H1 (cell line): ENCODE data around the gene TMEM161A. TPM values are rescaled to one million over a fixed set of nuclear protein-coding genes. Genes with fewer than 3 reads are reported as not detected.

ENCODE experiments used
- CTCF ChIA-PET: fragments of 300-600 bp; sonication (Branson Sonifier 250); formaldehyde crosslinking; loops from one replicate; lab custom pipeline; 2021; ENCODE audit not compliant: partially characterized antibody; lab: Charles Lee
- POLR2A ChIA-PET: fragments of 300-600 bp; sonication (Branson Sonifier 250); formaldehyde crosslinking; loops from one replicate; lab custom pipeline; 2021; ENCODE audit warnings: inconsistent platforms; ENCODE audit not compliant: partially characterized antibody; lab: Charles Lee
- DNase-seq, 2 experiments: peaks; one replicate each; pipeline versions ENCODE4 v3.0.0 to v3.0.0-alpha.2; 2010 to 2022; ENCODE audit warnings: low spot score in 2 of 2, low read depth in 1 of 2, mixed read lengths in 1 of 2
- FAIRE-seq: peaks from 2 replicates; lab custom pipeline; 2011; peaks lifted over from hg19 to GRCh38; lab: Jason Lieb, UNC
- H2AFZ ChIP-seq: 2 replicates; pipeline ENCODE4 v1.8.1; 2012; ENCODE audit warnings: low read length, inconsistent platforms
- H2AK5ac ChIP-seq: 2 replicates; pipeline ENCODE4 v1.6.1; 2013; ENCODE audit warnings: low read depth, low read length
- H2BK120ac ChIP-seq: replicated peaks from 2 replicates; pipeline ENCODE3; 2013; ENCODE audit warnings: low read depth, low read length, inconsistent platforms
- H2BK12ac ChIP-seq: 2 replicates; pipeline ENCODE4 v1.6.1; 2013; ENCODE audit warnings: low read depth, low read length
- H2BK15ac ChIP-seq: 2 replicates; pipeline ENCODE4 v1.6.1; 2013; ENCODE audit warnings: low read length
- H2BK20ac ChIP-seq: 2 replicates; pipeline ENCODE4 v1.6.1; 2013; ENCODE audit warnings: low read length
- H2BK5ac ChIP-seq: 2 replicates; pipeline ENCODE4 v1.6.1; 2013; ENCODE audit warnings: low read depth, low read length
- H3K14ac ChIP-seq: 2 replicates; pipeline ENCODE4 v1.6.1; 2013; ENCODE audit warnings: inconsistent platforms; ENCODE audit not compliant: insufficient read length
- H3K18ac ChIP-seq: 2 replicates; pipeline ENCODE4 v1.6.1; 2013; ENCODE audit warnings: low read length; ENCODE audit errors: extremely low read depth
- H3K23ac ChIP-seq: 2 replicates; pipeline ENCODE4 v1.6.1; 2013; ENCODE audit warnings: inconsistent platforms; ENCODE audit not compliant: insufficient read length
- H3K23me2 ChIP-seq: 2 replicates; pipeline ENCODE4 v1.6.1; 2013; ENCODE audit warnings: low read depth, low read length
- H3K27ac ChIP-seq: 2 replicates; pipeline ENCODE4 v1.6.1; 2011; ENCODE audit warnings: low read depth, low read length, inconsistent platforms
- H3K27me3 ChIP-seq, 4 experiments: replicated peaks in 1 of 4; 1 replicate in 1 of 4; 2 replicates in 3 of 4; pipeline versions ENCODE4 v1.6.1 to v1.8.1; 2011 to 2013; ENCODE audit warnings: low read length in 3 of 4, mild to moderate bottlenecking in 3 of 4, inconsistent platforms in 2 of 4, mixed read lengths in 2 of 4, moderate library complexity in 1 of 4; ENCODE audit not compliant: control insufficient read depth in 3 of 4, insufficient read depth in 3 of 4; ENCODE audit errors: extremely low read depth in 1 of 4
- H3K36me3 ChIP-seq, 4 experiments: 2 replicates each; pipeline versions ENCODE4 v1.6.1 to v1.8.1; 2011 to 2013; ENCODE audit warnings: mild to moderate bottlenecking in 4 of 4, low read length in 3 of 4, moderate library complexity in 2 of 4, control low read depth in 1 of 4, inconsistent platforms in 1 of 4; ENCODE audit not compliant: insufficient read depth in 4 of 4, control insufficient read depth in 2 of 4
- H3K4ac ChIP-seq: replicated peaks from 2 replicates; pipeline ENCODE3; 2013; ENCODE audit warnings: low read length, low read depth, mixed read lengths, inconsistent platforms; ENCODE audit not compliant: insufficient read length
- H3K4me1 ChIP-seq, 4 experiments: replicated peaks in 1 of 4; 1 replicate in 1 of 4; 2 replicates in 3 of 4; pipeline versions ENCODE4 v1.6.1 to v1.8.1; 2011 to 2013; ENCODE audit warnings: low read length in 3 of 4, inconsistent platforms in 2 of 4, mixed read lengths in 1 of 4; ENCODE audit not compliant: insufficient read depth in 4 of 4, control insufficient read depth in 3 of 4
- H3K4me2 ChIP-seq, 2 experiments: 2 replicates each; pipeline versions ENCODE4 v1.6.1 to v1.8.1; 2011 to 2013; ENCODE audit warnings: low read depth in 2 of 2, low read length in 2 of 2, control low read depth in 1 of 2, inconsistent platforms in 1 of 2, mild to moderate bottlenecking in 1 of 2; ENCODE audit not compliant: insufficient read depth in 1 of 2
- H3K4me3 ChIP-seq, 4 experiments: fragments of 200-600, 300-600 bp in 1 of 4; sonication (generic), shearing (Covaris generic), sonication (Bioruptor Twin) in 1 of 4; 2 replicates each; pipeline versions ENCODE4 v1.5.1 to v1.8.1; 2011 to 2016; ENCODE audit warnings: low read length in 4 of 4, low read depth in 3 of 4, control low read depth in 2 of 4, inconsistent platforms in 2 of 4, mild to moderate bottlenecking in 2 of 4, mixed read lengths in 1 of 4, moderate library complexity in 1 of 4; ENCODE audit not compliant: insufficient read depth in 2 of 4; ENCODE audit errors: extremely low read depth in 1 of 4
- H3K56ac ChIP-seq: replicated peaks from 2 replicates; pipeline ENCODE3; 2013; ENCODE audit warnings: low read depth, mild to moderate bottlenecking, mixed read lengths, low read length, inconsistent platforms; ENCODE audit not compliant: insufficient read length
- H3K79me1 ChIP-seq: 2 replicates; pipeline ENCODE4 v1.6.1; 2013; ENCODE audit warnings: low read depth, low read length, control low read depth
- H3K79me2 ChIP-seq, 2 experiments: 2 replicates each; pipeline versions ENCODE4 v1.6.1 to v1.8.1; 2012 to 2013; ENCODE audit warnings: low read length in 2 of 2, mild to moderate bottlenecking in 2 of 2, inconsistent platforms in 1 of 2; ENCODE audit not compliant: insufficient read depth in 2 of 2, control insufficient read depth in 1 of 2
- H3K9ac ChIP-seq, 4 experiments: replicated peaks in 1 of 4; 1 replicate in 1 of 4; 2 replicates in 3 of 4; pipeline versions ENCODE4 v1.6.1 to v1.8.1; 2011 to 2013; ENCODE audit warnings: low read depth in 3 of 4, low read length in 3 of 4, control low read depth in 2 of 4, mild to moderate bottlenecking in 2 of 4, moderate library complexity in 2 of 4, inconsistent platforms in 1 of 4; ENCODE audit errors: extremely low read depth in 1 of 4
- H3K9me3 ChIP-seq, 2 experiments: 2 replicates each; pipeline versions ENCODE4 v1.6.1 to v1.8.1; 2012 to 2013; ENCODE audit warnings: mild to moderate bottlenecking in 2 of 2, moderate library complexity in 2 of 2, control low read depth in 1 of 2, inconsistent platforms in 1 of 2, low read depth in 1 of 2, low read length in 1 of 2, mixed read lengths in 1 of 2; ENCODE audit not compliant: insufficient read depth in 2 of 2
- H4K20me1 ChIP-seq, 2 experiments: replicated peaks in 1 of 2; 2 replicates each; pipeline versions ENCODE3 to v1.8.1; 2011 to 2013; ENCODE audit warnings: inconsistent platforms in 2 of 2, low read length in 2 of 2, mild to moderate bottlenecking in 1 of 2; ENCODE audit not compliant: insufficient read depth in 2 of 2, control insufficient read depth in 1 of 2
- H4K5ac ChIP-seq: 2 replicates; pipeline ENCODE4 v1.6.1; 2013; ENCODE audit warnings: low read length, low read depth, mixed read lengths, inconsistent platforms; ENCODE audit not compliant: insufficient read length
- H4K8ac ChIP-seq: 2 replicates; pipeline ENCODE4 v1.8.0; 2013; ENCODE audit warnings: mild to moderate bottlenecking, moderate library complexity, low read length, inconsistent platforms; ENCODE audit not compliant: insufficient read depth; ENCODE audit errors: extremely low read depth
- H4K91ac ChIP-seq: replicated peaks from 2 replicates; pipeline ENCODE3; 2013; ENCODE audit warnings: low read length, mixed read lengths, inconsistent platforms; ENCODE audit not compliant: insufficient read length
- ATF2 ChIP-seq: IDR thresholded peaks from 2 replicates; pipeline ENCODE4 v1.6.1; 2012; ENCODE audit warnings: low read length, inconsistent platforms
- E2F6 ChIP-seq: IDR thresholded peaks from 2 replicates; pipeline ENCODE4 v1.6.1; 2012; ENCODE audit warnings: inconsistent platforms
- FOSL1 ChIP-seq: IDR thresholded peaks from 2 replicates; pipeline ENCODE4 v1.6.1; 2011; ENCODE audit warnings: mild to moderate bottlenecking, low read depth, low read length, moderate library complexity; ENCODE audit not compliant: insufficient read depth
- SIN3A ChIP-seq, 2 experiments: IDR thresholded peaks in 1 of 2; conservative IDR thresholded peaks in 1 of 2; 2 replicates each; pipeline ENCODE4 v1.6.1; 2011 to 2012; ENCODE audit warnings: low read length in 2 of 2, improper control_type of control experiment in 1 of 2, low read depth in 1 of 2, mild to moderate bottlenecking in 1 of 2
- TCF12 ChIP-seq: IDR thresholded peaks from 2 replicates; pipeline ENCODE4 v1.6.1; 2011; ENCODE audit warnings: low read depth, mild to moderate bottlenecking, low read length
- USF2 ChIP-seq: IDR thresholded peaks from 2 replicates; pipeline ENCODE4 v1.6.1; 2011; ENCODE audit warnings: low read length, improper control_type of control experiment
- WGBS, 2 experiments: shearing (Covaris generic) in 1 of 2; methylation state at CpG; one replicate each; pipeline versions ENCODE4 v1.1.6 to v1.1.7; 2013 to 2015; ENCODE audit warnings: low lambda C conversion rate in 2 of 2, mixed read lengths in 2 of 2, inconsistent platforms in 1 of 2, low coverage in 1 of 2, missing lambda C conversion rate in 1 of 2; ENCODE audit not compliant: insufficient replicate concordance in 2 of 2, insufficient coverage in 1 of 2, insufficient read length in 1 of 2; ENCODE audit errors: extremely low coverage in 1 of 2, missing lambda C conversion rate in 1 of 2; 5-methylcytosine and 5-hydroxymethylcytosine counted together
- polyA plus RNA-seq, 7 experiments: library from polyadenylated mRNA; depleted of rRNA in 3 of 7; stranded (reverse) in 5 of 7; unstranded in 2 of 7; fragments of >200 nt in 5 of 7; fragments of 200-250 nt in 2 of 7; gene quantifications; 1 replicate in 5 of 7; 2 replicates in 1 of 7; 4 replicates in 1 of 7; pipeline versions ENCODE4 v1.2.1 to v1.2.3, GENCODE V29; 2011 to 2013; ENCODE audit warnings: missing spikeins in 2 of 7, mixed read lengths in 2 of 7
- total RNA-seq: library from RNA; stranded (reverse); fragmentation: NEBNext Ultra II Directional; extraction: Animal tissue kit (Norgen Biotek cat#: 25700); gene quantifications from 2 replicates; pipeline ENCODE4 v1.2.1, GENCODE V29; 2021

Gene TMEM161A
- total and polyA plus RNA-seq, 2 of the 8 experiments (the other 6 are each of a cell fraction or from before 2014, with no cell fraction given) = 47.8 to 103 TPM

- H4K8ac ChIP-seq = no peak overlapping the region
- FAIRE-seq = no peak
- H3K9ac ChIP-seq = peak overlapping the region in 1 of 4 experiments; percentile 26; a peak in 1 of 7 replicates
- no peak overlapping the region for H2BK15ac ChIP-seq
- H3K4me2 ChIP-seq = peak overlapping the region; percentile 70 to 81
- H3K79me1 ChIP-seq = no peaks in the 10 kb centered on the region
- no peak overlapping the region for H2BK20ac ChIP-seq
- no peak overlapping the region for H4K91ac ChIP-seq
- H4K5ac ChIP-seq = no peak overlapping the region
- no peak overlapping the region for H3K4ac ChIP-seq
- no peak overlapping the region for H3K18ac ChIP-seq
- peaks cover 7% of the 10 kb centered on the region; the same call in 1 of the 2 replicates for H3K23me2 ChIP-seq
- H2BK120ac ChIP-seq = no peak overlapping the region
- no peaks in the 10 kb centered on the region for H3K9me3 ChIP-seq
- H3K4me3 ChIP-seq = peak overlapping the region; percentile 15 to 59 (median 26); a peak in 6 of 8 replicates
- no peak overlapping the region for H3K27ac ChIP-seq
- H3K36me3 ChIP-seq = no peaks in the 10 kb centered on the region; a peak in 1 of 8 replicates
- H3K23ac ChIP-seq = no peak overlapping the region
- H2BK12ac ChIP-seq = no peak overlapping the region
- WGBS, 2 experiments = 73% methylated on average over 9 of the region's 9 CpGs; no CpG with 5 or more reads in 1 of the 2 experiments
- no peaks in the 10 kb centered on the region for H3K79me2 ChIP-seq
- DNase-seq = no peak
- peaks cover 0 to 8% of the 10 kb centered on the region in 2 experiments for H4K20me1 ChIP-seq
- no peak overlapping the region for H2AFZ ChIP-seq
- POLR2A ChIA-PET = interaction anchor here (0.9 to 11.8 kb wide), 5 partner anchors 11 to 29 kb away, joined by 4 to 133 read pairs (median 6); no protein-coding TSS in a partner anchor
- peak overlapping the region; percentile 14 for H2AK5ac ChIP-seq
- H3K27me3 ChIP-seq = peaks cover 2 to 16% (median 11%) of the 10 kb centered on the region in 4 experiments
- H3K14ac ChIP-seq = no peak overlapping the region
- no peak overlapping the region for H2BK5ac ChIP-seq
- no peak overlapping the region for H3K56ac ChIP-seq
- H3K4me1 ChIP-seq = peaks cover 0 to 23% (median 11%) of the 10 kb centered on the region in 4 experiments; a peak in 6 of 7 replicates
- CTCF ChIA-PET = interaction anchor here (0.7 to 2.9 kb wide), 7 partner anchors 10 to 118 kb away, joined by 3 to 9 read pairs (median 4); no protein-coding TSS in a partner anchor
- no peak for TF ChIP-seq ATF2
- TF ChIP-seq TCF12 = no peak
- no peak for TF ChIP-seq SIN3A (conservative IDR thresholded peaks at IDR 0.05 in 1 of 2, IDR thresholded peaks at IDR 0.05 in 1 of 2; ENCODE audit: low read depth in 1 of 2, low read length in 2 of 2)
- no peak for TF ChIP-seq USF2
- TF ChIP-seq E2F6 = no peak
- TF ChIP-seq FOSL1 = no peak
These were observed 31.2 kb upstream of the TMEM161A start for GRCh38 chr19:19169236-19170052.
